ENCODE measurements around the gene RIPOR1. TPM values are rescaled to one million over a fixed set of nuclear protein-coding genes. Genes with fewer than 3 reads are reported as not detected.
A peak's percentile ranks its signal among the peaks of the same experiment; 100 is the strongest.

Gene RIPOR1
- total RNA-seq, 4 donors from 2014 or later = 19.3 to 28.6 (median 23.6) TPM

DNA sequence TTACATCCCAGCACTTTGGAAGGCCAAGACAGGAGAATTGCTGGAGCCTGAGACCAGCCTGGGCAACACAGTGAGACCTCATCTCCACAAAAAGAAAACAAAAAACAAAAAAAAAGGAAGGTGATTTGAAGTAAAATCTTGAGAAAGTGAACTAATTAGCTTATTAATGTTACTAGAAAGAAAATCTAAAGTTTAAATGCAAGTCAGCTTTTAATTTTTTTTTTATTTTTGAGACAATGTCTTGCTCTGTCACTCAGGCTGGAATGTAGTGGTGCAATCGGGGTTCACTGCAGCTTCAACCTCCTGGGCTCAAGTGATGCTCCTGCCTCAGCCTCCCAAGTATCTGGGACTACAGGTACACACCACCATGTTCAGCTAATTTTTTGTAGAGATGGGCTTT lies 30.2 kb downstream of the RIPOR1 start:
- intact Hi-C loops (cut with DNase I; ENCODE audit: low total_unique reads) = no loop called here
- TF ChIP-seq, protein P1, sequence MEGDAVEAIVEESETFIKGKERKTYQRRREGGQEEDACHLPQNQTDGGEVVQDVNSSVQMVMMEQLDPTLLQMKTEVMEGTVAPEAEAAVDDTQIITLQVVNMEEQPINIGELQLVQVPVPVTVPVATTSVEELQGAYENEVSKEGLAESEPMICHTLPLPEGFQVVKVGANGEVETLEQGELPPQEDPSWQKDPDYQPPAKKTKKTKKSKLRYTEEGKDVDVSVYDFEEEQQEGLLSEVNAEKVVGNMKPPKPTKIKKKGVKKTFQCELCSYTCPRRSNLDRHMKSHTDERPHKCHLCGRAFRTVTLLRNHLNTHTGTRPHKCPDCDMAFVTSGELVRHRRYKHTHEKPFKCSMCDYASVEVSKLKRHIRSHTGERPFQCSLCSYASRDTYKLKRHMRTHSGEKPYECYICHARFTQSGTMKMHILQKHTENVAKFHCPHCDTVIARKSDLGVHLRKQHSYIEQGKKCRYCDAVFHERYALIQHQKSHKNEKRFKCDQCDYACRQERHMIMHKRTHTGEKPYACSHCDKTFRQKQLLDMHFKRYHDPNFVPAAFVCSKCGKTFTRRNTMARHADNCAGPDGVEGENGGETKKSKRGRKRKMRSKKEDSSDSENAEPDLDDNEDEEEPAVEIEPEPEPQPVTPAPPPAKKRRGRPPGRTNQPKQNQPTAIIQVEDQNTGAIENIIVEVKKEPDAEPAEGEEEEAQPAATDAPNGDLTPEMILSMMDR (IDR thresholded peaks at IDR 0.05) = no peak
- no peak for TF ChIP-seq POLR2A (IDR thresholded peaks at IDR 0.05)
- no peak for DNase-seq (ENCODE audit: low spot score in 2 of 2)
- no peak overlapping the region for H3K4me3 ChIP-seq (ENCODE audit: low read depth, poor library complexity, severe bottlenecking)
- WGBS, 2 donors = 79 to 94% methylated on average over 1 of the region's 1 CpG

DNA sequence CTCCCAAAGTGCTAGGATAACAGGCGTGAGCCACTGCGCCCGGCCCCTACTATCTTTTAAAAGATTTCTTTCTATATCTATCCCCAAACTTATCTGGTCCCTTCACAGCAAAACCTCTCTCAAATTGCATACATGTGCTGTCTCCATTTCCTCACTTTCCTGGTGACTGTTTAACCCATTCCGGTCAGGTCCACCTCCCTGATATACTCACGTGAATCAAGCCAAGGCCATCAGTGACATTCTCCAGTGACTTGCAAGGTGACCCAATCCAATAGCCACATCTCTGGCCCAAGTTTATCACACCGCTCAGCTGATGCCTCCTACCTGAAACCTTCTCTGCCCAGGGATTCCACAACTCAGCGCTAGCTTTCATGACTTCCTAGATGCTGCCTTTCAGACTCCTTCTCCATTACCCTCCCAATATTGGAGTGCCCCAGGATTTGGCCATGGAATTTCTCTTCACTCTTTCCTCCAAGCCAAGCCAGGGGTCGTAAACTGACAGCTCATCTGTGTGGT lies 32.3 kb downstream of the RIPOR1 start:
- H3K4me3 ChIP-seq (ENCODE audit: low read depth, poor library complexity, severe bottlenecking) = no peak overlapping the region
- TF ChIP-seq POLR2A (IDR thresholded peaks at IDR 0.05) = no peak
- TF ChIP-seq, protein P1 (IDR thresholded peaks at IDR 0.05) = no peak
- WGBS, 2 donors = 87 to 89% methylated on average over 8 of the region's 8 CpGs
- DNase-seq (ENCODE audit: low spot score in 2 of 2) = no peak
- intact Hi-C loops (cut with DNase I; ENCODE audit: low total_unique reads) = no loop called here

DNA sequence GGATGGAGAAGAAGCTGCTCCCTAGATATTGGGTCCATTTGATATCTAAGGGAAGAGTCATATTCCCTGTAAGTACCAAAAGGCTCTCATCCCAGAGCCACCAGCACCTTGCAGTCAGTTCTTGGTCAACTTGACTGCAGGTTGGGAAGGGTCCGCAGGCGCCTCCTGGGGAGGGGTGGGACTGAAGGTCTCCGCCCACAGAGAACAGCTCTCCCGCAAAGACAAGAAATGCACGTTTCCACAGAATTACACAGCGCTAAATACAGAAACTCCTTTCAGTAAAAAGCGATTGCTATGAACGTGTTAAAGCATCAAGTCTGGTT lies 32.8 kb downstream of the RIPOR1 start:
- 0 to 1% methylated on average over 8 of the region's 8 CpGs for WGBS, 2 donors
- no peak for TF ChIP-seq POLR2A (IDR thresholded peaks at IDR 0.05)
- TF ChIP-seq, protein P1 (IDR thresholded peaks at IDR 0.05) = no peak
- H3K4me3 ChIP-seq (ENCODE audit: low read depth, poor library complexity, severe bottlenecking) = peak overlapping the region; percentile 38
- no peak for DNase-seq (ENCODE audit: low spot score in 2 of 2)
- intact Hi-C loops (cut with DNase I; ENCODE audit: low total_unique reads) = no loop called here

DNA sequence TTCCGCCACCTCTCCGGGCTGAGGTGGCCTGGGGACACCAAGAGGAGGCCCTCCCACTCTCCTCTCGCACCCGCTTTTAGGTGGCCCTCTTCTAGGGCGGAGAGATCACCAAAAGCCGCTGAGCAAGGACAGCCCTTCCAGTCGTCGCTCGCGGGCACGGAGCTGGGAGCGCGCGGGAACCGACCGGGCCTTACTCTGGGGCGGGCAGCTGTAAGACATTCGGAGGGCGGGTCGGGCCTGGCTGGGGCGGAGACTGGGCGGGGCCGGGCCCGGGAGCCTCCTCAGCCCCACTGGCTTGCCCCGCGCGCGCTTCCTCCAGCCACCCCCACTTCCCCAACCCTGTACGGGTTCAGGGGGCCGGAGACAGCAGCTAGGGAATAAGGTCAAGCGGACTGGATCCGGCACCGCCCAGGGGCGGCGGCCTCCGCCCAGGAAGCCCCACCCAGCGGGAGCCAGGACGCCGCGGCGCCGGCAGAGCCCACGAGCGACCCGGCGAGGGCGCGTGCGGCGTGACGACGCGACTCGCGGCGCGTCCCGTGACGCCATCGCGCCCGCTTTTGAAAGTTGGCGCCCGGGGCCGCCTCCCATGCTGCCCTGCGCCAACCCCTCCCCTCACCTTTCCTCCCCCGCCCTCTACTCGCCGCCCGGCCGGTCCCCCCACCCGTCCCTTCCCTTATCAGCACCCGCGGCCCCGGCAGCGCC lies 33.3 kb downstream of the RIPOR1 start:
- WGBS, 2 donors = 0 to 1% methylated on average over 35 to 37 of the region's 76 CpGs
- DNase-seq (ENCODE audit: low spot score in 2 of 2) = peak; percentile 96 to 99
- peak overlapping the region; percentile 39 for H3K4me3 ChIP-seq (ENCODE audit: low read depth, poor library complexity, severe bottlenecking)
- intact Hi-C loops (cut with DNase I; ENCODE audit: low total_unique reads) = loop anchor here (1.0 kb wide), 1 partner anchor 24 kb away; no protein-coding TSS in a partner anchor
- TF ChIP-seq POLR2A (IDR thresholded peaks at IDR 0.05) = no peak
- TF ChIP-seq, protein P1 (IDR thresholded peaks at IDR 0.05) = no peak

DNA sequence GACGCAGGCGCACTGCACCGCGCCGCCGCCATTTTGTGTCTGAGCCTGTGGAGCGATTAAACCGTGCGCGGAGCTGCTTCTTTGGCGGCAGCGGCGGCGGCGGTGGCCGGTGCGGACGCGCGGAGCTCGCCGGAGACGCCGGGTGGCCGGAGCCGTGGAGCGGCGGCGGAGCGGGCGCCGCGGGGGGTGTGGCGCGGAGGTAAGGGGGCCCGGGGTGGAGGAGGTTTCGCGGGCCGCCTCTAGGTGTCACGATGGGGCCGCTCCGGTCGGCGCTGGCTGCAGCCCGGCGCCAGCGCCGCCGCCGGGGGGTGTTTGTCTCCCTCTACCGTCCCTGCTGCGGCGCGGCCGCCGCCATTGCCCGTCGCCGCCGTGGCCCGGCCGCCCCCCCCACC lies 33.9 kb downstream of the RIPOR1 start, which contains the start of gene CTCF:
TSS of gene CTCF (plus strand) at position 1 of the 392 bp plus-strand sequence. CDS start 48,307 bp downstream, outside the sequence.
- TF ChIP-seq, protein P1 (IDR thresholded peaks at IDR 0.05) = no peak
- no peak for TF ChIP-seq POLR2A (IDR thresholded peaks at IDR 0.05)
- 0% methylated on average over 6 to 7 of the region's 62 CpGs for WGBS, 2 donors
- peak within 1 kb of the TSS; percentile 64 for H3K4me3 ChIP-seq (ENCODE audit: low read depth, poor library complexity, severe bottlenecking)
- intact Hi-C loops (cut with DNase I; ENCODE audit: low total_unique reads) = loop anchor here (1.0 kb wide), 1 partner anchor 24 kb away; no protein-coding TSS in a partner anchor
- DNase-seq (ENCODE audit: low spot score in 2 of 2) = peak; percentile 67 to 96
